ENCODE data around the gene AP5Z1. TPM values are rescaled to one million over a fixed set of nuclear protein-coding genes. Genes with fewer than 3 reads are reported as not detected.
A peak's percentile ranks its signal among the peaks of the same experiment; 100 is the strongest.

The AP5Z1 gene
- total RNA-seq, 4 donors from 2014 or later = 12.9 to 40.2 (median 14.6) TPM

DNA sequence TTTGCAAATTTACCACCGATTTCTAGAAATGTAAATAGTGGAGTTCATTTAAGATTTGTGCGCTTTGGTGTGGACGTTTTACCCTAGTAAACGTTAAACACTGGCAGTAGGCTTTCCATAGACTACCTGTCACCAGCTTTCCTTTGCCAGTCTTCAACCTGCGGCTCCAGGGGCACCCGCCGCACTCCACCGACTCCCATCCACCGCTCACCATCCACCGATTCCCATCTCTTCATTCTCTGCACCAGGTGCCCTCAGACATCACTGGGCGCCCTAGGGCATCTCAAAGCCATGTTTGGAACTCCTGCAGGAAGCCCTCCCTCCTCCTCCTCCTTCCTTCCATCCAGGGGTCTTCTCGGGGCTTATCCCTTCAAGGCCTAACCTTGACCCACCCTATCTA lies 1.4 kb upstream of the AP5Z1 start:
- DNase-seq = no peak
- H3K27me3 ChIP-seq = no peaks in the 10 kb centered on the region
- TF ChIP-seq POLR2A (IDR thresholded peaks at IDR 0.05) = no peak
- TF ChIP-seq, protein P1, sequence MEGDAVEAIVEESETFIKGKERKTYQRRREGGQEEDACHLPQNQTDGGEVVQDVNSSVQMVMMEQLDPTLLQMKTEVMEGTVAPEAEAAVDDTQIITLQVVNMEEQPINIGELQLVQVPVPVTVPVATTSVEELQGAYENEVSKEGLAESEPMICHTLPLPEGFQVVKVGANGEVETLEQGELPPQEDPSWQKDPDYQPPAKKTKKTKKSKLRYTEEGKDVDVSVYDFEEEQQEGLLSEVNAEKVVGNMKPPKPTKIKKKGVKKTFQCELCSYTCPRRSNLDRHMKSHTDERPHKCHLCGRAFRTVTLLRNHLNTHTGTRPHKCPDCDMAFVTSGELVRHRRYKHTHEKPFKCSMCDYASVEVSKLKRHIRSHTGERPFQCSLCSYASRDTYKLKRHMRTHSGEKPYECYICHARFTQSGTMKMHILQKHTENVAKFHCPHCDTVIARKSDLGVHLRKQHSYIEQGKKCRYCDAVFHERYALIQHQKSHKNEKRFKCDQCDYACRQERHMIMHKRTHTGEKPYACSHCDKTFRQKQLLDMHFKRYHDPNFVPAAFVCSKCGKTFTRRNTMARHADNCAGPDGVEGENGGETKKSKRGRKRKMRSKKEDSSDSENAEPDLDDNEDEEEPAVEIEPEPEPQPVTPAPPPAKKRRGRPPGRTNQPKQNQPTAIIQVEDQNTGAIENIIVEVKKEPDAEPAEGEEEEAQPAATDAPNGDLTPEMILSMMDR (IDR thresholded peaks at IDR 0.05) = no peak
- H3K27ac ChIP-seq = peak overlapping the region in 1 of 2 donors; percentile 94
- H3K4me3 ChIP-seq = no peak overlapping the region
- intact Hi-C loops (cut with DNase I; ENCODE audit: low total_unique reads) = no loop called here
- no peaks in the 10 kb centered on the region for H3K36me3 ChIP-seq
- H3K4me1 ChIP-seq = peaks cover 0 to 7% of the 10 kb centered on the region in 2 donors
- no peaks in the 10 kb centered on the region for H3K9me3 ChIP-seq

DNA sequence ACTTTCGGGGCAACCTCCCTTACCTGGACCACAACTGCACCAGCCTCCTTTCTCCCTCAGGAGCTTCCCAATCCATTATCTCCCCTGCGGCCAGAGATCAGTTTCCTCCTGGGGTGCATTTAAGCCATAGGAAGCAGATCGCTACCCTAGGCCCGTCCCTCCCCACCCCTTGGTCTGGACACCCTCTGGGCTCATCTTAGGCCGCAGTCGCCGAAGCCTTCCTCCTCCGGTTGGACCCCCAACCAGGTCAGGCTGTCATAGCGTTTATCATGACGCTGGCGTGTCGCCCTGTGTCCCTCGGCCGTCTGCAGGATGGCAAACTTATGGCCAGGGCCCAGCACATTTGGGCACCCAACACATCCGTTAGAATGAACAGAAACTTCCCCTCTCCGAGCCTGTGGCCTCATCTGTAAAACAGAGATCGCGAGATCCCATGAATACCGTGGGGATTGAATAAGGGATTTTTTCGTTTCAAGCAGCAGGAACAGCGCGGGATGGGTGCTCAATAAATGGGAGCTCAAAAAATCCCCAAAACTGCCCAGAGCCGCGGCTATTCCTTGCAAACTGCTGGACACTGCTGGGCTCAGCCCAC lies 669 bp upstream of the AP5Z1 start:
- no peak for DNase-seq
- peak overlapping the region; percentile 94 to 95 for H3K27ac ChIP-seq
- H3K4me3 ChIP-seq = peak overlapping the region; percentile 85 to 90
- intact Hi-C loops (cut with DNase I; ENCODE audit: low total_unique reads) = no loop called here
- peaks cover 0 to 7% of the 10 kb centered on the region in 2 donors for H3K4me1 ChIP-seq
- H3K9me3 ChIP-seq = no peaks in the 10 kb centered on the region
- H3K36me3 ChIP-seq = no peaks in the 10 kb centered on the region
- no peak for TF ChIP-seq POLR2A (IDR thresholded peaks at IDR 0.05)
- TF ChIP-seq, protein P1 (IDR thresholded peaks at IDR 0.05) = no peak
- no peaks in the 10 kb centered on the region for H3K27me3 ChIP-seq

DNA sequence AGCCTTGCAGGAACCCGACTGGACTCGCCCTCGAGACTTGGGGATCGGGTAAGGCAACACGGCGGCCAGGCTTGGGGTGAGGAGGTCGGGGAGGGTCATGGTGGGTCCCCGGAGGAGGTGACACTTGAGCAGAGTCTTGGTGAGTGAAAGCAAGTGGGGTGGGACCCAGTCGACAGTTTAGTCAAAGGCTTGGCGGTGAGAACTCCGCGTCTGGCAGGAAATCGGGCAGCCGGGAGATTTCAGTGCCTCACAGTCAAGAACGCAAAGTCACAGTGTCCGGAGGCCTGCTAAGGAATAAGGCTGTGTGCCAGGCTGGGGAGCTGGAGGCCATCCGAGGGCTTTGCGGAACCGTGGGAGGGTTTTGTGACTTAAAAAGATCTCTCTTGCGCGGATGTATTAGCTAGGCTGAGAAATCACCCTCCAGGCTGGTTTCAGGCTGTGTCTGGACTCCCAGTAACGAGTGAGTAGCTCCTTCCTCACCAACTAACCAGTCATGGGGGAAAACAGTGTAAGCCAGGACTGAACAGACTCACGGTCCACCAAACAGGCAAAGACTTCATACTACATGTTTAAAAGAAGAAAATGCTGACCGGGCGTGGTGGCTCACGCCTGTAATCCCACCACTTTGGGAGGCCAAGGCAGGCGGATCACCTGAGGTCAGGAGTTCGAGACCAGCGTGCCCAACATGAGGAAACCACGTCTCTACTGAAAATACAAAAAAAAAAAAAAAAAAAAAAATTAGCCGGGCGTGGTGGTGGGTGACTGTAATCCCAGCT lies 613 bp downstream of the AP5Z1 start:
- Histone ChIP-seq H3K36me3 (no peaks in the 10 kb centered on the region), H3K9me3 (no peaks in the 10 kb centered on the region), H3K4me3 (peak overlapping the region; percentile 85 to 90), H3K4me1 (peaks cover 0 to 2% of the 10 kb centered on the region in 2 donors), H3K27ac (peak overlapping the region; percentile 94 to 95), H3K27me3 (no peaks in the 10 kb centered on the region)
- TF ChIP-seq POLR2A (IDR thresholded peaks at IDR 0.05) = no peak
- TF ChIP-seq, protein P1 (IDR thresholded peaks at IDR 0.05) = no peak
- DNase-seq = no peak
- intact Hi-C loops (cut with DNase I; ENCODE audit: low total_unique reads) = no loop called here

DNA sequence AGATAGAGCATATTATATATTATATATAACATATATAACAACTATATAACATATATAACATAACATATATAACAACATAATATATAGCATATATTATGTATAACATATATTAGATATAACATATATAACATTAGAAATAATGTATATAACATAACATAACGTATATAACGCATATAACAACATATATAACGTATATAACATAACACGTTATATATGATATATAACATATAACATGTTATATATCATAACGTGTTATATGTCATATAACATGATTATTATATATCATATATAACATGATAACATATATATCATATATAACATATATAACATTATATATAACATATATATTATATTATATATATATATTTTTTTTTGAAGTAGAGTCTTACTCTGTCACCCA lies 3.7 kb downstream of the AP5Z1 start:
- Histone ChIP-seq H3K27ac (no peak overlapping the region), H3K4me3 (no peak overlapping the region), H3K9me3 (no peaks in the 10 kb centered on the region), H3K4me1 (no peaks in the 10 kb centered on the region), H3K27me3 (no peaks in the 10 kb centered on the region), H3K36me3 (no peaks in the 10 kb centered on the region)
- TF ChIP-seq POLR2A (IDR thresholded peaks at IDR 0.05) = no peak
- TF ChIP-seq, protein P1 (IDR thresholded peaks at IDR 0.05) = no peak
- intact Hi-C loops (cut with DNase I; ENCODE audit: low total_unique reads) = no loop called here
- DNase-seq = no peak

DNA sequence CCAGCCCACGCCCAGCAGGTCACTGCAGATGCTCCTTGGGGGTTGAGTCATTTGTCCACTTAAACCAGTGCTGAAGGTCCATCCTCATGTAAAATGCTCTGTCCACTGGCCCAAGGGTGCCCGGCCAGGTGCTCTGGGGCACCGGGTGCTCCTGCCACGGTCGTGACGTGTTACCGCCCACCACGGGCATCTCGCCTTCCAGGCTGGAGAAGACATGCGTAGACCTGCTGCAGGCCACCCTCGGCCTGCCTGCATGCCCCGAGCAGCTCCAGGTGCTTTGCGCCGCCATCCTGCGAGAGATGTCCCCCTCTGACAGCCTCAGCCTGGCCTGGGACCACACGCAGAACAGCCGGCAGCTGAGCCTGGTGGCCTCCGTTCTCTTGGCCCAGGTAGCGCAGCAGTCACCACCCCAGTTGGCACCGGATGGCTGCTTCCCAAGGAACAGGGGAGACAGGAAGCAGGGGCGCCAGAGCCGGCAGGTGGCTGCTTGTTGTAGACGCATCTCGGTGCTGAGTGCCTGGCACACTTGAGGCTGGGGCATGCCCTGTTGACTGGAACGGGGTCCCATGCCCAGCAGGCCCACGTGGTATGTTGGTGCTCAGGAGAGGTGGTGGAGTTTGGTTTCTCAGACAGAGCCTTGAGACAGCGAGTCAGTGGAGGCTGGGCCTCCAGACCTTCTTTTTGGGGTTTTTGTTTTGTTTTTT lies 6.1 kb downstream of the AP5Z1 start:
- no peak for DNase-seq
- H3K36me3 ChIP-seq = no peaks in the 10 kb centered on the region
- no peaks in the 10 kb centered on the region for H3K9me3 ChIP-seq
- TF ChIP-seq POLR2A (IDR thresholded peaks at IDR 0.05) = no peak
- TF ChIP-seq, protein P1 (IDR thresholded peaks at IDR 0.05) = no peak
- H3K4me3 ChIP-seq = no peak overlapping the region
- intact Hi-C loops (cut with DNase I; ENCODE audit: low total_unique reads) = no loop called here
- no peaks in the 10 kb centered on the region for H3K27me3 ChIP-seq
- no peaks in the 10 kb centered on the region for H3K4me1 ChIP-seq
- H3K27ac ChIP-seq = no peak overlapping the region

Measured in uterus (tissue), 4 donors.